HCT116 (cell line): ENCODE results near the gene RREB1.

ENCODE experiments used
- CTCF ChIP-seq, 3 experiments: fragments of 200-600 bp in 1 of 3; sonication (generic) in 1 of 3; IDR thresholded peaks in 2 of 3; conservative IDR thresholded peaks in 1 of 3; 2 replicates each; pipeline ENCODE4 v1.5.1; 2012 to 2017; ENCODE audit warnings: low read depth in 2 of 3, low read length in 2 of 3, antibody characterized with exemption in 1 of 3, borderline replicate concordance in 1 of 3, control low read depth in 1 of 3, mild to moderate bottlenecking in 1 of 3, mixed read lengths in 1 of 3, mixed run types in 1 of 3, moderate library complexity in 1 of 3; ENCODE audit not compliant: insufficient read depth in 1 of 3
- POLR2A ChIP-seq: IDR thresholded peaks from 2 replicates; pipeline ENCODE4 v1.7.0; 2011; ENCODE audit warnings: borderline replicate concordance; ENCODE audit not compliant: insufficient read depth, insufficient read length; ENCODE audit errors: extremely low read depth
- REST ChIP-seq: IDR thresholded peaks from 2 replicates; pipeline ENCODE4 v1.6.1; 2012; ENCODE audit warnings: low read depth
- SP1 ChIP-seq: IDR thresholded peaks from 2 replicates; pipeline ENCODE4 v1.6.1; 2012; ENCODE audit warnings: low read depth

GRCh38 chr6:7200598-7201443, 93.1 kb downstream of the RREB1 start:
- no peak for TF ChIP-seq POLR2A
- no peak for TF ChIP-seq REST
- TF ChIP-seq CTCF (IDR thresholded peaks at IDR 0.05 in 2 of 3, conservative IDR thresholded peaks at IDR 0.05 in 1 of 3; ENCODE audit: borderline replicate concordance in 1 of 3, insufficient read depth in 1 of 3, low read depth in 2 of 3, low read length in 2 of 3) = no peak
- no peak for TF ChIP-seq SP1
